ELR (cell line): ENCODE measurements around the gene IMP4.

Experiments used
- DNase-seq: peaks from one replicate; pipeline ENCODE4 v3.0.0-alpha.2; 2015; ENCODE audit warnings: low read depth

Gene IMP4

GRCh38 chr2:130336877-130337734, 5.6 kb upstream of the IMP4 start:
- peak; percentile 85 for DNase-seq

- peak; percentile 78 for DNase-seq
These were observed 4.9 kb upstream of the IMP4 start for GRCh38 chr2:130337735-130338325.

- DNase-seq = no peak
These were observed 3.8 kb upstream of the IMP4 start for GRCh38 chr2:130338793-130339345.

GRCh38 chr2:130339885-130340745, 2.6 kb upstream of the IMP4 start:
- no peak for DNase-seq

GRCh38 chr2:130341562-130342019, 1.1 kb upstream of the IMP4 start:
- no peak for DNase-seq

- peak; percentile 96 for DNase-seq
These were observed 621 bp upstream of the IMP4 start for GRCh38 chr2:130342020-130342532.

- DNase-seq = no peak
These were observed 1.9 kb downstream of the IMP4 start for GRCh38 chr2:130344578-130344977.

GRCh38 chr2:130345091-130345490, 2.4 kb downstream of the IMP4 start:
- DNase-seq = no peak

GRCh38 chr2:130345611-130346010, 2.9 kb downstream of the IMP4 start:
- no peak for DNase-seq

- DNase-seq = no peak
These were observed 3.5 kb downstream of the IMP4 start for GRCh38 chr2:130346041-130346740.

- DNase-seq = no peak
These were observed 4.0 kb downstream of the IMP4 start for GRCh38 chr2:130346741-130347066.

GRCh38 chr2:130347220-130347925, 4.7 kb downstream of the IMP4 start:
- DNase-seq = no peak

- DNase-seq = no peak
These were observed 6.5 kb downstream of the IMP4 start for GRCh38 chr2:130349174-130349573.

- no peak for DNase-seq
These were observed 9.0 kb downstream of the IMP4 start for GRCh38 chr2:130351711-130352110.

- DNase-seq = no peak
These were observed 9.5 kb downstream of the IMP4 start for GRCh38 chr2:130352237-130352636.

GRCh38 chr2:130353291-130354138, 10.8 kb downstream of the IMP4 start:
- no peak for DNase-seq

- DNase-seq = no peak
These were observed 11.4 kb downstream of the IMP4 start for GRCh38 chr2:130354139-130354428.

- no peak for DNase-seq
These were observed 12.5 kb downstream of the IMP4 start for GRCh38 chr2:130355172-130355577.

- DNase-seq = peak; percentile 89
These were observed 13.1 kb downstream of the IMP4 start, which contains the start of gene PTPN18 for GRCh38 chr2:130355578-130356431. Gene PTPN18 (plus strand): TSS chr2:130356056. CDS start chr2:130356108, 52 bp downstream.
